HG03571 (cell line): ENCODE measurements around the gene TECPR1.

Source experiments
- ATAC-seq: cut with Tn5 transposase; IDR thresholded peaks from one replicate; pipeline ENCODE4 v1.9.1; 2021; ENCODE audit not compliant: unreplicated experiment

The TECPR1 gene

DNA sequence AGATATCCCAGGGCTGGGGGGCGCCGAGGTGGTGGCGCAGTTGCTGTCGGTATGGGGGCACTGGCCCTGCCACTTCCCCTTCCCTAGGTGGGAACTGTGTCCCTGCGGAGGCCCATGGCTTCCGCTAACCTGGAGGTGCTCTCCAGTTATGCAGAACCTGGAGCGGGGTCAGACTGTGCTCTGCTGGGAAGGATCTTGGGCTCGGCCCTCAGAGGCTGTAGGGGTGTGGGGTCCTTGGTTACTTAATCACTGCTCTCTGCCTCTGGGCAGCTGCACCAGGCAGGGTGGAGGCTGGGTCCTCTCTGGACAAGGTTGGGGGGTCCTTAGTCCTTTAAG is 31.8 kb upstream of the TECPR1 start:
- ATAC-seq, result no peak

DNA sequence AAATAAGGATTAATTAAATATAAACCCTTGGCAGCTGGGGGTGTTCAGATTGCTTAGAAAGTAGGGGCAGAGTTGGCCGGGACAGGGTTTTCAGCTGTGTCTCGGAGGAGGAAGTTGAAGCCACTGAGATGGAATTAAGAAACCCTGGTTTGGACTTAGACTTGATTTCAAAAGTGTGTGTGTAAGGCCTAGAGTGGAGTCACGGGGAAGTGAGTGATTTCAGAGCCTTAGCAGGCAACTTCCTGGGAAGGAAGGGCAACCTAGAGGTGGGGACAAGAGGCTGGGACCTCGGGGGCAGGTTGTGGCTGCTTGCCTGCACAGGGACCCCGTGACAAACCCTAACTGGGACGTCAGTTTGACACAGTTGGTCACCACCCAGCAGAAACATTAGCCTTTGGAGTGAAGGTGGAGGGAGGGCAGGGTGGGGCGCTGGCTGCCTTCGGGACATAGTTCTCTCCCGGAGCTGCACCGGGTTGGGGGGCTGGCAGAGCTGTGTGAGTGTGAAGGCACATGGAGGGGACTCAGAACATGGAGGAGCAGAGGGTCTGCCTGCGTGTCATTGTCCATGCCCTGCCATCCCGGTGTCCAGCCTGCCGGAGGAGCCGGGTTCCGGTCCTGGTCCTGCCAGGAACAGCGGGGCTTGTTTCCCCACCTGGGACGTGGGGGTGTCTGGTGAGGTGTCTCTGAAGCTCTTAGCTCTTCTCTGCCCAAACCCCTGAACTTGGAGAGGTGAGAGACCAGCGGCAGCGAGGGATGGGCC is 31.3 kb upstream of the TECPR1 start:
- ATAC-seq, result no peak

DNA sequence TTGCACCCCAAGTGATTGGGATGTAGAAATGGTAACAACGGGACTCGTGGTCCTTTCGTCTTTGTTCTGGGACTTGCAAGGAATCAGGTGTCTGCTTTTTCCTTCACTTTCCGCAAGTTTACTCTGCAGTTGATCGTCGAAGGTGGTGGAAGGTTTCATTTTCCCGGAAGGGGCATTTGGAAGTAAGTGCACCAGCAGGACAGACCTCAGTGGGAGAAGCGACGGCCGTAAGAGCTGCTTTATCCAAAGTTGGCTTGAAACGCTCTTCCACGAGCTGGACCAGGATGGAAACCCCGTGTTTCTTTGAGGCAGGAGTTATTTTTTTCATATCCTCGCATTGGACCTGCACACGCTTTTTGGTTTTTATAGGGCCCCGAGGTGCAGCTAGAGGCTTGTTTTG is 30.7 kb upstream of the TECPR1 start:
- ATAC-seq, result no peak

DNA sequence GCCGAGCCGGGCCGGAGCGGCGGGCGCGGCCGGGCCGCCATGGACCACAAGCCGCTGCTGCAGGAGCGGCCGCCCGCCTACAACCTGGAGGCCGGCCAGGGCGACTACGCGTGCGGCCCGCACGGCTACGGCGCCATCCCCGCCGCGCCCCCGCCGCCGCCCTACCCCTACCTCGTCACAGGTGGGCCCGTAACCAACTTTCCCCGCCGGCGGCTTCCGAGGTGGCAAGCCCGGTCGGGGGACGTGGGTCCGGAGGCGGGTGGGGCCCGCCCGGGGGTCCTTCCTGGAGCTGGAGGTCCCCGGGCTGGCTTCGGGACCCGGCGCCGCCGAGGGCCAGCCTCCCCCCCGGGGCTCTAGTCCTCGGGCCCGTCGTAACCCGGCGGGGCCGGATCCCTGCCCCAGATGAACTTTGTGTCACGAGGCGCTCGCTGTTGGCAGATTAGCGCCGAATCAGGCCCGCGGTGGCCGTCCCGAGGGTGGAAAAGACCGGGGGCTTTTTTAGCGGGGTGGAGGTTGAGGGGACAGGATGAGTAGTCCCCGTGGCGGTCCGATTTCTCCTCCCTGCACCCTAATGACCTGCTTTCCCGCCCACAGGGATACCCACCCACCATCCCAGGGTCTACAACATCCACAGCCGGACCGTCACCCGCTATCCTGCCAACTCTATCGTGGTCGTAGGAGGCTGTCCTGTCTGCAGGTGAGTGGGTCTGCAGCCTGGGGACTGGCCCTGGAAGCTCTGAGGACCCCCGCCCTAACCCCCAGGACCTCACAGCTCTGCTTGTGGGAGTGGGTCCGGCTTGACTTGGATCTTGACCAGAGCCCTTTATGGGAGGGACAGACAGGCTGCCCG is 29.9 kb upstream of the TECPR1 start:
- peak; percentile 25 for ATAC-seq

DNA sequence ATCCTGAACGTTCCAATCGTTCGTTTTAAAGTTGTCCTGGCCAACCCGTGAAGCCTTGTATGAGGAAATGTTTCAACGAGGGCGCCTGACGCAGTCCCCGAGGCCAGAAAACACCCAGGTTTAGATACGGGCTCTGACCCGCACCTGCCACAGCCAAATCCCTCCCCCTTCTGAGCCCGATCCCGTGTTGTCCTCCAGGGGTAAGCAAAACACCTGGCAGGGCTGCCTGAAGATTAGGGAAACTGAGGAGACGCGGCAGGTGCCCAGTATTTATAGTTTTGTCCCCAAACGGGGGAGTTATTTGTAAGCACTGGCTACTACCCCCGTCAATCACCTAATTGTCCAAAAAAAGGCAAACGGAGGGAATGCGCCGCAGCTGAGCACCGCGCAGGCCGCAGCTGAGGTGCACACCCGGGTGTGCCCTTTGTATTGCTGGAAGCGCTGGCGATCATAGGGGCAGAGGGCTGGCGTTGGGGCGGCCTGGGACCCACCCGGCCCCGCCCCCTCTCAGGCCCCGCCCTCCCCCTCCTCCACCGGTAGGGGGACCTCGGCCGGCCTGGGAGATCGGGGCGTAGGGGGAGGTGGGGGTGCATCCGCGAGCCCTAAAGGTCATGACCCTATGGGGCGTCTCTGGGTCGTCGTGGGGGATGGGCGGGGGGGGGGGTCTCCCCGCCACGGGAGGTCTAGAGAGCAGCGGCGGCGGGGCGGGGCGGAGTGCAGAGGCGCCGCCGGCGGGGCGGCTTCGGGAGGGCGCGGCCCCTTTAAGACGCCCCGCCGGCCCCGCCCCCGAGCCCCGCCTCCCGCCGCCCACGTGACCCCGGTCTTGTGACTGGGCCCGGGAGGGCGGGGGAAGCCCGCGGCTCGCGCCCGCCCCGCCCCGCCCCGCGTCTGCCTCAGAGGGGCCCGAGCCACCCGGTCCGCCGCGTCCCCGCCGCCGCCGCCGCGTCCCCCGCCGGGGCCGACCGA is 29.0 kb upstream of the TECPR1 start, which contains the start of gene BRI3:
BRI3 (plus strand) TSS at position 896 of the 966 bp plus-strand sequence. CDS start 110 bp downstream, outside the sequence.
- ATAC-seq, result peak; percentile 74

DNA sequence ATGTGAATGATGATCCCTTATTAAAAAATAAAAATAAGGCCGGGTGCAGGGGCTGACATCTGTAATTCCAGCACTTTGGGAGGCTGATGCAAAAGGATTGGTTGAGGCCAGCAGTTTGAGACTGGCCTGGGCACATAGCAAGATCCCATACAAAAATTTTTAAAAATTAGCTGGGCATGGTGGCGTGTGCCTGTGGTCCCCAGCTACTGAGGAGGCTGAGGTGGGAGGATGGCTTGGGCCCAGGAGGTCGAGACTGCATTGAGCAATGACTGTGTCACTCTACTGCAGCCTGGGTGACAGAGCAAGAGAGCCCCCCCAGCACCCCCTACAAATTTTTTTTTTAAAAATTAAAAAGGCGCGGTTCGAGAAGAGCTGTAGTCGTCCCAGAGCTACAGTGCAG is 28.3 kb upstream of the TECPR1 start:
- no peak for ATAC-seq

DNA sequence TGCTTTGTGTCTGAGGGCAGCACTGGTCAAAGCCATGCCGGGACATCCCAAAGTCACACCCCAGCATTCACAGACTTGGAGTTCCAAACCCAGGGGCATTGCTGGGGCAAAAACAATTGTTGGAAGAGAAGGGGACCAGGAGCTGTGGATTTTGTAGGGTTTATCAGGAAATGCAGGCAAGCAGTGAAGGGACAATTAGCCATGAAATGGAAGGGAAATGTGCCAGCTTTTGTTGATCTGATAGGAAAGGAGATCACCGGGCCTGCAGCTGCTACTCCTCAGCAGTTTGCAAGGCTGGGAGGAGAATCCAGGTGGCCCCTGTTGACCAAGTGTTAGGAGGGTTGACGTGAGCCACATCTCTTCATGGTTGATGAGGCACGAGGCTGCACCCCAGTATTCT is 26.9 kb upstream of the TECPR1 start:
- ATAC-seq, result no peak

DNA sequence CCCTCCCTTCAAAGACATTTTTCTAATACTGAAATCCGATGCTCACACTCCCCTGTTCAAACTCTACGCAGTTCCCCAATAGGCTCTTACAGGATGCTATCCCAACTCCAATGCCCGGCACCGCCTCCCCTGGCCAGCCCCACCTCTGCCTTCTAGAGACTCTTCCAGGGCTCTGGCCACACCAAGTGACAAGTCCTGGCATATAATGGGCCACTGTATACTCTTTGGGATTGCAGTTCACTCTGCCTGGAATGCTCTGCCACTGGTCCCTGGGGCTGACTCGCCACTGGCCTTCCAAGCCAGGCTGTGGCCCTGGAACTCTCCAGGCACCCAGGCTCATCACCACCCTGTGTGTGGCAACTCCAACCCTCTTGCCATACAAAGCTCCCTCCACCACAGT is 26.4 kb upstream of the TECPR1 start:
- no peak for ATAC-seq

DNA sequence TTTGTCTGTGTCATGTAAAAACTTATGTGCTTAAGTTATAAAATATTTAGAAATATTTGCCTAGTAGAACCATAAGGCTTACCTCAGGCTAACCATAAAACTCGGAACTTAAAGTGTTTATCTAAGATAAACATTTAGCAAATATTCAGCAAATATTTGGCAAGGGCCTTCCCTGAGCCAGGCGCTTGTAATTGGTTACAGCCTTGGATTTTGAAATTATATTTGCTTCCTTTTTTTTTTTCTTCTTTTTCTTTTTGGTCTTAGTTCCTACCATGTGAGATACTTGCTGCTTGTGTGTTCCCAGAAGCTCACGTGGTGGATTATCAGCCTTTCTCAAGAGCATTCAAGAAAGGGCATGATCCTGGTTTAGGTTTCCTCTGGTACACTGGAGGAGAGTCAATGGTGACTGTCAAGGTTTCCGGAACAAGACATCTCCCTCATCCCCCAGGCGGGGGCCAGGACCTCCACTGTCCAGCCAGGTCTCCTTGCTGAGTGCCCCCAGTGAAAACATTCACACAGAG is 24.3 kb upstream of the TECPR1 start:
- no peak for ATAC-seq

DNA sequence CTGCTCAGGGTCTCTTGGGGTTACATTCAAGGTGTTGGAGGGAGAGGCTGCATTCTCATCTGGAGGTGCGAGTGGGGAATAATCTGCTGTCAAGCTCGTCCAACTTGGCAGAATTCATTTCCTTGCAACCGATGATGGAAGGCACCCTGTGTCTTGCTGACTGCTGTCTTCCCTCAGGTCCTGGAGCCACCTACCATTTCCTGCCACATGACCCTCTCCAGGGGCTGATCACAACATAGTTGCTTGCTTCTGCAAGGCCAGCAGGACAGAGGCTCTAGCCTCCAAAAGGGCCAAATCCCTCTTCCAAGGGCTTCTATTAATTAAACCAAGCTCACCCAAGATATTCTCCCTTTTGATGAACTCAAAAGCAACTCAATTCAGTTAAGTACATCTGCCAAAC is 15.3 kb upstream of the TECPR1 start:
- ATAC-seq, result no peak

DNA sequence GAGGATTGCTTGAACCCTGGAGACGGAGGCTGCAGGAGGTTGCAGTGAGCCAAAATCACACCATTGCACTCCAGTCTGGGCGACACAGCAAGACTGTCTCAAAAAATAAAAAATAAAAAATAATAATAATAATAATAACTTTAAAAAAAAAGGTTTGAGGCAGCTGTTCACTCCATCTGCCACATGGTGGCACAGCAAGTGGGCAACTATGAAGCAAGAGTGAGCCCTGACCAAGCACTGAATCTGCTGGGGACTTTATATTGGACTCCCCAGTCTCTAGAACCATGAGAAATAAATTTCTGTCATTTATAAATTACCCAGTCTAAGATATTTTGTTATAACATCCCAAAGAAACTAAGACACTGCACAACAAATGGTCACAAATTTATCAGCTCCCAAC is 14.8 kb upstream of the TECPR1 start:
- no peak for ATAC-seq

DNA sequence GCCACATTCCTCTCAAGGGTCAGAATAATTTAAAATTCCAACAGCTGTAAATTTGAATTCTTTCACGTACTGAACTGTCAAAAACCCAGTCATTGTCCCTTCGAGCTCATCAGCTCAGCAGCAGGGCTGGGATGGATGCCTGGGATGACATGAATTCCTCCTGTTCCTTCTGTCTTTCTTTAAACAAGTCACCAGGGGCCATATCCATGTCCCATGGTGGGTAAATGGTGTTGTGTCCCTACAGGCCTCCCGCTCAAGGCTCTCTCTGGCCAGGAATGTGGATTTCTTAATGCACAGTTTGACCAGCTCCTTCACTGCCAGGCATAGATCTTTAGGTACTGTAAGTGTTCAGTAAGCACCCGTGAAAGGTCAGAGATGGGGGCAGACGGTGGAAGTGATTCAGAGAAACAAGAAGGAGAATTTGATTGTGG is 13.8 kb upstream of the TECPR1 start:
- ATAC-seq, result no peak

DNA sequence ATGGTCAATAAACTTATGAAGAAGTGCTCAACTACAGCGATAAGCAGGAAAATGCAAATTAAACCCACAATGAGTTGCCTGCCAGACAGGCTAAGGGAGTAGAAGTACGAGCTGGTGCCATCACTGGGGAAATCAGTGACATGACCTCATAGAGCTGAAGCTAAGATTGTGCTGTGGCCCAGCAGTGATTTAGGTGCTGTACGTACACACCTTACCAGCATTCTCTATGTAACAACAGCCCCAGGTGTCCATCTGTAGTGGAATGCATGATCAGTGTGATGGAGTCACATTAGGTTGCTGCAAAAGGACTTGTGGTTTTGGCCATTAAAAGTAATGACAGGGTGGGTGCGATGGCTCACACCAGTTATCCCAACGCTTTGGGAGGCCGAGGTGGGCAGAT is 5.7 kb upstream of the TECPR1 start:
- no peak for ATAC-seq

DNA sequence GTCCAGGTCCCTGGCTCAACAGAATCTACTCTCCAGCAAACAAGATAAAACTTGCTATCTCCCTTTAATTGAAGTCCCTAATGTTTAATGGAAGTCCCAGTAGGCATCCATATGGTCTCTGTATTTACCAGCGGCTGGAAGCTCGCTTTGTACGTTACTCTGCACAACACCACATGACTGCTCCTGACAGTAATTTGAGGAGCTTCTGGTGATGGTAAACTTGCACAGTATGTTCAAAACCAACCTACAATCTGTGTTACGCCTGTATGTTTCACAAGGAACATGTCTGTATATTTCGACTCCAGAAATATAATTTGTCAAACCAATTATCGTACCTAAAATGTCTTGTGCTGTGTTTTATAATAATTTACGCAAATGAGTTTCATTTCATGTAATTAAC is 4.4 kb upstream of the TECPR1 start:
- no peak for ATAC-seq

DNA sequence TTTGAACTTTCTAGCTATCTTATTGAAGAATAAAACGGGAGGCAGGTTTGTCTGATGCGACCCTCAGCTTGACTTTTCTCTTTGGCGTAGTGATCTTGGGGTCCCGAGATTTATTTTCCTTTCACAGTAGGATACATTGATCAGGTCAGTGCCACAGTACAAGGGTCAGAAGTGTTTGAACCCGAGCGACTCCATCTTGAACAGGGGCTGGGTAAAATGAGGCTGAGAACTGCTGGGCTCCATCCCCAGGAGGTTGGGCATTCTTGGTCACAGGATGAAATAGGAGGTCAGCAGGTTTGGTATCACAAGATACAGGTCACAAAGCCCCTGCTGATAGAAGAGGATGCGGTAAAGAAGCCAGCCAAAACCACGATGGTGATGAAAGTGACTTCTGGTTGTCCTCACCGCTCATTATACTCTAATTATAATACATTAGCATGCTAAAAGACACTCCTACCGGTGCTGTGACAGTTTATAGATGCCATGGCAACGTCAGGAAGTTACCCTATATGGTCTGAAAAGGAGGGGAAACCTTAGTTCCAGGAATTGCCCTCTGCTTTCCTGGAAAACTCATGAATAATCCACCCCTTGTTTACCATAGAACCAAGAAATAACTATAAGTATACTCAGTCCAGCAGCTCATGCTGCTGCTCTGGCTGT is 3.0 kb upstream of the TECPR1 start:
- no peak for ATAC-seq

DNA sequence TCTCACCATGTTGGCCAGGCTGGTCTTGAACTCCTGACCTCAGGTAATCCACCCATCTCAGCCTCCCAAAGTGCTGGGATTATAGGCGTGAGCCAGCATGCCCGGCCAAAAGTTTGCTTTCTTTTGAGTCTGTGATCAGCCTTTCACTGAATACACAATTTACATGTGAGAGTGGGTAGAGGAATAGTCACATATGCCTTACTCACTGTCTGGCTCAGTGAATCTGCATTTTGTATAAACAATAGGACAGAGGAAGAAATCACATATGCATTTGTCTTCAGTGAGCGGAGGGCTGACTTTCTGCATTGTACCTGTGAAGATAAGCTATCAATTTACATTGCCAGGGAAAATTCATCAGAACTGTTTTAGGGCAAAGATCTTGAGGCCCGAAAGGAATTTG is 2.5 kb upstream of the TECPR1 start:
- ATAC-seq, result no peak

DNA sequence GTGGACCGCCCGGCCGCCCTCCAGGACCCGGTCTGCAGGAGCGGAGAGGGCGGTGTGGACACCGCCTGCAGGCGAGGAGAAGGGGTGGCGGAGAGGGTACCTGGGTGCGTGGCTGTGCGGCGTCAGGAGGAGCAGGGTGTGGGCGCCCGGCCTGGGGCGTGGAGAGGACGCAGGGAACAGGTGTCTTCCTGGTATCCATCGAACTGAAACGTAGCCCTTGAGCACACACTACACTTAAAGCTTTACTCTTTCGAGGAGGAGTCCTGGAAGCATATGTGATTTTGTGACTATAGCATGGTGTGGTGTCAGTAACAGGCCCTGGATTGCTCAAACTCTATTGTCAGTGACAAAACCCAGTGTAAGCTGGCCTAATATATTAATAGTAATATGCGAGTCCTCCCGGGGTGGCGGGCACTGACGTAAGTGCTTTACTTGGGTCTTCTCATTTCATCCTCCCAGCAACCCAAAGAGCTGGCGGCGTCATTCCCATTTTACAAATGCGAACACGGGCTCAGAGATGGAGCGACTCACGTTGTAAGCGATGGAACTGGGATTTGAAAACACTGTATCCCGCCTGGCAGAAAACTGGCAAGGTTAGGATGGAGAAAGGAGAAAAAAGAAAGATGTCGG is 508 bp upstream of the TECPR1 start:
- ATAC-seq, result no peak

DNA sequence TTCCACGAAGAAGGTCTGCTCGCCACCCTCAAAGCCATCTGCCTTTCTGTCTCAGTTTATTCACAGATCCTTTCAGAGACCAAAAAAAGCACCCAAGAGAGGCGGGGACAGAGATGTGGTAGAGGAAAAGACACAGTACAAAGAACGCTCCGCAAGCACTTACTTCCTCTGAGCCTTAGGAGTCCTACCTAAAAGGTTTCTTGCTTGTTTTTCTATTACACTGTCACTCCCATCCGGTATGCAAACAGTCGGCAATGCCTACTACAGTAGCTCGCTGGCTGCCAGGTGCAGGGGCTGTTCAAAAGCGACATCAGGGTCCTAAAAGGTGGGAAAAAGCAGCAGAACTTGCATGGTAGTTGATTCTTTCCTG is 816 bp downstream of the TECPR1 start:
- peak; percentile 11 for ATAC-seq

DNA sequence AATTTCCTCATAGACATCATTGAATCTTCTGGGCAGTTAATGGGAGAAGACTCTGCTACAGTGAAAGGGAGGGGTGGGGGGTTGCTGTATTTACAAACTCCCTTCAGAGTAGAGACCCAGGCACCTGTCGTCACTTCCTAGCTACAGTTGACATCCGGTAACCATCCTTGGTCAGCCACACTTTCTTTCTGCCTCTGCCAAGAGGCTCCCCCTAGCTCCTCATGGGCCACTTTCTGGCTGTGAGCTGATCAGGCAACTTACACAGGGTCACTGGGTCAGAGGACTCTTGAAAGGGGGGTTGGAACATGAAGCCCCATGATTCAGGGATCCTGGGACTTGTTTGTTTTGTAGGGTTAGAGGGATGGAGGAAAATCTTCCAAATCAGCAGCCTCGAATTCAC is 1.2 kb downstream of the TECPR1 start:
- ATAC-seq, result no peak

DNA sequence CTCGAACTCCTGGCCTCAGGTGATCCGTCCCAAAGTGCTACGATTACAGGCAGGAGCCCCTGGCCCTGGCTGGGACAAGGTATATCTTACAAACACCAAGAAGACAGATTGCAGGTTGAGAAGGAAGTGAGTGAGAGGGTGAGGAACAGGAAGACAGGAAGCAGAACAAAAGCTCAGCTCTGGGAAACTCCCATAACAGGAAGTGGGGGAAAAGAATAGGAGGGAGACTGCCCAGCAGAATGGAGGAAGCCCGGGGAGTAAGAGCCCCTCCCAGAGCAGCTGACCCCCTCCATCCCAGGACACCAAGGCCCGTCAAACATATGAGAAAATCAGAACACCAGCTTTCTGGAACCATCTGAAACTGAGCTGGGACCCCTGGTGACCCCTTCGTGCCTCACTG is 2.9 kb downstream of the TECPR1 start:
- no peak for ATAC-seq
